ENCODE measurements around the gene BRCC3. TPM values are rescaled to one million over a fixed set of nuclear protein-coding genes. Genes with fewer than 3 reads are reported as not detected.
A peak's percentile ranks its signal among the peaks of the same experiment; 100 is the strongest.

Gene BRCC3
- total RNA-seq, 1 donor from 2014 or later = 19.0 TPM

- Mint-ChIP-seq H3K27me3 (ENCODE audit: low read depth) (no peaks in the 10 kb centered on the region), H3K9me3 (peaks cover 4% of the 10 kb centered on the region), H3K27ac (peak overlapping the region; percentile 35), H3K4me1 (peaks cover 7% of the 10 kb centered on the region), H3K4me3 (no peak overlapping the region), H3K36me3 (peaks cover 4% of the 10 kb centered on the region)
- no peak for DNase-seq (ENCODE audit: low spot score in 2 of 2, unreplicated experiment in 2 of 2)
- TF ChIP-seq, protein P1, sequence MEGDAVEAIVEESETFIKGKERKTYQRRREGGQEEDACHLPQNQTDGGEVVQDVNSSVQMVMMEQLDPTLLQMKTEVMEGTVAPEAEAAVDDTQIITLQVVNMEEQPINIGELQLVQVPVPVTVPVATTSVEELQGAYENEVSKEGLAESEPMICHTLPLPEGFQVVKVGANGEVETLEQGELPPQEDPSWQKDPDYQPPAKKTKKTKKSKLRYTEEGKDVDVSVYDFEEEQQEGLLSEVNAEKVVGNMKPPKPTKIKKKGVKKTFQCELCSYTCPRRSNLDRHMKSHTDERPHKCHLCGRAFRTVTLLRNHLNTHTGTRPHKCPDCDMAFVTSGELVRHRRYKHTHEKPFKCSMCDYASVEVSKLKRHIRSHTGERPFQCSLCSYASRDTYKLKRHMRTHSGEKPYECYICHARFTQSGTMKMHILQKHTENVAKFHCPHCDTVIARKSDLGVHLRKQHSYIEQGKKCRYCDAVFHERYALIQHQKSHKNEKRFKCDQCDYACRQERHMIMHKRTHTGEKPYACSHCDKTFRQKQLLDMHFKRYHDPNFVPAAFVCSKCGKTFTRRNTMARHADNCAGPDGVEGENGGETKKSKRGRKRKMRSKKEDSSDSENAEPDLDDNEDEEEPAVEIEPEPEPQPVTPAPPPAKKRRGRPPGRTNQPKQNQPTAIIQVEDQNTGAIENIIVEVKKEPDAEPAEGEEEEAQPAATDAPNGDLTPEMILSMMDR (IDR thresholded peaks at IDR 0.05; ENCODE audit: unreplicated experiment) = no peak
Observed at GRCh38 chrX:155065035-155065734, 6.1 kb upstream of the BRCC3 start.

DNA sequence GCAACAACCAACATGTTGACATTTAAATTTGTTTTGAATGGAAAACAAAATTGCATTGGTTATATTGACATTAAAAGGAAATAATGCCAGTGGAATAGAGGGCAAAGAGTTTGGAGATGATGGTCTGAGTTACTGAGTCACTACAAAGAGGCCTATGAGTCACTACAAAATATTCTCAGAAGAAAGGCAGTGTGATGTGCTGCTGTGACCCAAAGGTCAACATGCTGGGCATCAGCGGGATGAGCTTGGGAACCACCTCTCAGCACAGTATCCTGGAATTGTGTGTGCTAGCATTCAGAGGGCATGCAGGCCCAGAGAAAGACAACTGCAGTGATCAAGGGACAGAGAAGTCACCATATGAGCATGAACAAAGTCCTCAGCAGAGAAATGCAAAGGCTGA, 3.1 kb upstream of the BRCC3 start:
- peaks cover 17% of the 10 kb centered on the region for H3K4me1 Mint-ChIP-seq
- H3K27ac Mint-ChIP-seq = no peak overlapping the region
- TF ChIP-seq, protein P1 (IDR thresholded peaks at IDR 0.05; ENCODE audit: unreplicated experiment) = no peak
- DNase-seq (ENCODE audit: low spot score in 2 of 2, unreplicated experiment in 2 of 2) = no peak
- peaks cover 5% of the 10 kb centered on the region for H3K9me3 Mint-ChIP-seq
- peaks cover 3% of the 10 kb centered on the region for H3K36me3 Mint-ChIP-seq
- H3K4me3 Mint-ChIP-seq = no peak overlapping the region
- H3K27me3 Mint-ChIP-seq (ENCODE audit: low read depth) = no peaks in the 10 kb centered on the region

DNA sequence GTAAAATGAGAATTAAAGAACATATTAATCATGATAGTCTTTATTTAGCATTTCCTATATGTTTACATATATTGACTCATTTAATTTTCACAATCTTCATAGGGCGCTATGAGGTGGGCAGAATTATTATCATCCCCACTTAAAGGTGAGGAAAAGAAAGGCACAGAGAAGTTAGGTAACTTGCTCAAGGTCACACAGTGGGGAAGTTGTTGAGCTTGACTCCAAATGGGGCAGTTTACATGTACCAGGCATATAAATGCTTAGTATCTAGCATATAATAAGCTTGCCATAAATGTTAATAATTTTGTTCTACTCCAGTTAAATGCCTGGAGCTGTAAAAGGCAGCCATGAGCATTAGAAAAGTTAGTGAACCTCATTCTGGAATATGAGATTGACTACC, 1.9 kb upstream of the BRCC3 start:
- no peak for DNase-seq (ENCODE audit: low spot score in 2 of 2, unreplicated experiment in 2 of 2)
- peaks cover 15% of the 10 kb centered on the region for H3K9me3 Mint-ChIP-seq
- peaks cover 18% of the 10 kb centered on the region for H3K4me1 Mint-ChIP-seq
- no peak overlapping the region for H3K27ac Mint-ChIP-seq
- H3K4me3 Mint-ChIP-seq = peak overlapping the region; percentile 76
- TF ChIP-seq, protein P1 (IDR thresholded peaks at IDR 0.05; ENCODE audit: unreplicated experiment) = no peak
- peaks cover 8% of the 10 kb centered on the region for H3K36me3 Mint-ChIP-seq
- H3K27me3 Mint-ChIP-seq (ENCODE audit: low read depth) = no peaks in the 10 kb centered on the region

- Mint-ChIP-seq H3K4me1 (peaks cover 18% of the 10 kb centered on the region), H3K9me3 (peaks cover 17% of the 10 kb centered on the region), H3K4me3 (peak overlapping the region; percentile 76), H3K36me3 (peaks cover 8% of the 10 kb centered on the region), H3K27me3 (ENCODE audit: low read depth) (no peaks in the 10 kb centered on the region), H3K27ac (peak overlapping the region; percentile 65)
- TF ChIP-seq, protein P1 (IDR thresholded peaks at IDR 0.05; ENCODE audit: unreplicated experiment) = no peak
- DNase-seq (ENCODE audit: low spot score in 2 of 2, unreplicated experiment in 2 of 2) = no peak
Observed at GRCh38 chrX:155070038-155070437, 1.3 kb upstream of the BRCC3 start.

DNA sequence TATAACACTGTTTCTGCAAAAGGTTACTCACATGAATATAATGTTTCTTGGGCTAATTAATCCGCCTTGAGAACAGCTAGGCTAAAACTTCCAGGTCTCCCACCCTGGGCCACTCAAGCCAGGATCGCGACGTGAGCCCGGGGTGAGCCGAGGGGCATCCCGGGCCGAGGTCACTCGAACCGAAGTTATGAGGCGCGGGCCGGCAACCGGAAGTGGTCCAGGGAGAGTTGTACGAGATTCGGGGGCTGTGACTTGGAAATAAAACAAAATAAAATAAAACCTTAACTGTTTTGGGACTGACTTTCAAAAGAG, 689 bp upstream of the BRCC3 start:
- Mint-ChIP-seq H3K4me3 (peak overlapping the region; percentile 76), H3K36me3 (peaks cover 11% of the 10 kb centered on the region), H3K9me3 (peaks cover 22% of the 10 kb centered on the region), H3K4me1 (peaks cover 18% of the 10 kb centered on the region), H3K27me3 (ENCODE audit: low read depth) (no peaks in the 10 kb centered on the region), H3K27ac (peak overlapping the region; percentile 73)
- TF ChIP-seq, protein P1 (IDR thresholded peaks at IDR 0.05; ENCODE audit: unreplicated experiment) = no peak
- DNase-seq (ENCODE audit: low spot score in 2 of 2, unreplicated experiment in 2 of 2) = no peak

All from mesothelial cell of epicardium (in vitro differentiated cells).